ENCODE measurements around the gene DBI.

DNA sequence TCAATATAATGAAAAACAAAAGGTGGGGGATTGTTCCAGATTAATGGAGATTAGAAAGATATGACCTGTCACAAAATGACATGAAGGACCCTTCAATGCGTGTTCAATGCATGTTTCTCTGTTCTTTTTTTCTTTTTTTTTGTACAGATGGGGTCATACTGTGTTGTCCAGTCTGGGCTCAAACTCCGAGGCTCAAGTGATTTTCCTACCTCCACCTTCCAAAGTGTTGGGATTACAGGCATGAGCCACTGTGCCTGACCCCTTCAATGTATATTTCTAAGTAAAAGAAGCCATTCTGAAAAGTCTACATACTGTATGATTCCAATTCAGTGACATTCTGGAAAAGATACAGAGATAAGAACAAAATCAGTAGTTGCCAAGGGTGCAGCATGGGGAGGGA is 32.9 kb upstream of the DBI start:
- TF ChIP-seq CTCF (IDR thresholded peaks at IDR 0.05; ENCODE audit: poor library complexity, severe bottlenecking) = no peak
- no peak for TF ChIP-seq SMC3 (conservative IDR thresholded peaks at IDR 0.05; ENCODE audit: poor library complexity)
- no peak for TF ChIP-seq TAF1 (IDR thresholded peaks at IDR 0.05; ENCODE audit: low read depth)
- no peak for TF ChIP-seq EZH2 (IDR thresholded peaks at IDR 0.05; ENCODE audit: borderline replicate concordance, insufficient read depth, low read length, poor library complexity, severe bottlenecking)
- TF ChIP-seq MXI1 (conservative IDR thresholded peaks at IDR 0.05; ENCODE audit: poor library complexity, severe bottlenecking) = no peak
- TF ChIP-seq EP300 (conservative IDR thresholded peaks at IDR 0.05; ENCODE audit: poor library complexity, severe bottlenecking) = no peak
- TF ChIP-seq, protein P1, sequence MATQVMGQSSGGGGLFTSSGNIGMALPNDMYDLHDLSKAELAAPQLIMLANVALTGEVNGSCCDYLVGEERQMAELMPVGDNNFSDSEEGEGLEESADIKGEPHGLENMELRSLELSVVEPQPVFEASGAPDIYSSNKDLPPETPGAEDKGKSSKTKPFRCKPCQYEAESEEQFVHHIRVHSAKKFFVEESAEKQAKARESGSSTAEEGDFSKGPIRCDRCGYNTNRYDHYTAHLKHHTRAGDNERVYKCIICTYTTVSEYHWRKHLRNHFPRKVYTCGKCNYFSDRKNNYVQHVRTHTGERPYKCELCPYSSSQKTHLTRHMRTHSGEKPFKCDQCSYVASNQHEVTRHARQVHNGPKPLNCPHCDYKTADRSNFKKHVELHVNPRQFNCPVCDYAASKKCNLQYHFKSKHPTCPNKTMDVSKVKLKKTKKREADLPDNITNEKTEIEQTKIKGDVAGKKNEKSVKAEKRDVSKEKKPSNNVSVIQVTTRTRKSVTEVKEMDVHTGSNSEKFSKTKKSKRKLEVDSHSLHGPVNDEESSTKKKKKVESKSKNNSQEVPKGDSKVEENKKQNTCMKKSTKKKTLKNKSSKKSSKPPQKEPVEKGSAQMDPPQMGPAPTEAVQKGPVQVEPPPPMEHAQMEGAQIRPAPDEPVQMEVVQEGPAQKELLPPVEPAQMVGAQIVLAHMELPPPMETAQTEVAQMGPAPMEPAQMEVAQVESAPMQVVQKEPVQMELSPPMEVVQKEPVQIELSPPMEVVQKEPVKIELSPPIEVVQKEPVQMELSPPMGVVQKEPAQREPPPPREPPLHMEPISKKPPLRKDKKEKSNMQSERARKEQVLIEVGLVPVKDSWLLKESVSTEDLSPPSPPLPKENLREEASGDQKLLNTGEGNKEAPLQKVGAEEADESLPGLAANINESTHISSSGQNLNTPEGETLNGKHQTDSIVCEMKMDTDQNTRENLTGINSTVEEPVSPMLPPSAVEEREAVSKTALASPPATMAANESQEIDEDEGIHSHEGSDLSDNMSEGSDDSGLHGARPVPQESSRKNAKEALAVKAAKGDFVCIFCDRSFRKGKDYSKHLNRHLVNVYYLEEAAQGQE (IDR thresholded peaks at IDR 0.05; ENCODE audit: borderline replicate concordance) = no peak
- TF ChIP-seq POLR2AphosphoS5 (IDR thresholded peaks at IDR 0.05) = no peak
